Activated CD8-positive, alpha-beta memory T cell treated with anti-CD3 and anti-CD28 coated beads for 24 hours (primary cell): ENCODE measurements around the gene PDGFD.
"Not testable (repeated sequence)": the region's sequence is repeated elsewhere in the genome, so short reads cannot be mapped to it uniquely, and the experiment has no call there.

ENCODE experiments used
- DNase-seq: peaks from one replicate; pipeline ENCODE4 v3.0.0-alpha.2; 2020

PDGFD gene

GRCh38 chr11:104049116-104049515 is 114.8 kb downstream of the PDGFD start:
- DNase-seq, result no peak

DNA sequence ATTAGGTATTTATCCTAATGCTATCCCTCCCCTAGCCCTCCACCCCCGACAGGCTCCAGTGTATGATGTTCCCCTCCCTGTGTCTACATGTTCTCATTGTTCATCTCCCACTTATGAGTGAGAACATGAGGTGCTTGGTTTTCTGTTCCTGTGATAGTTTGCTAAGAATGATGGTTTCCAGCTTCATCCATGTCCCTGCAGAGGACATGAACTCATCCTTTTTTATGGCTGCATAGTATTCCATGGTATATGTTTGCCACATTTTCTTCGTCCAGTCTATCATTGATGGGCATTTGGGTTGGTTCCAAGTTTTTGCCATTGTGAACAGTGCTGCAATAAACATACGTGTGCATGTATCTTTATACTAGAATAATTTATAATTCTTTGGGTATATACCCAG is 117.1 kb downstream of the PDGFD start:
- not testable (repeated sequence) for DNase-seq

DNA sequence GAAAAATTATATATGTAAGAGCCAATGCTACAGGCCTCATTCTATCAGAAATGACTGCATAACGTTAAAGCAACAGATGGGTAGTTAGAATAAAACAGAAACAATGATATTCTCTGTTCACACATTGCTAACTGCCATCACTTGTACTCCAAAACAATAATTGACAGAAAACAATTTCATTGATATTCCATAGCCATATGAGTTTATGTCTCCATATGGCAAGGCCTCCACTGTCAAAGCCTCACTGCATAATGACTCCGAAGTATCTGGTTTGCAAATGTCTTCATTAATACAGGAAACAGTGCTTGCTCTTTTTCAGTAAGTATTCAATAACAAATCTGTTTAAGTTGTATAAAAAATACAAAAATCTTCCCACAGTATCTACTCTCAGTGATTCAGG is 117.6 kb downstream of the PDGFD start:
- no peak for DNase-seq

DNA sequence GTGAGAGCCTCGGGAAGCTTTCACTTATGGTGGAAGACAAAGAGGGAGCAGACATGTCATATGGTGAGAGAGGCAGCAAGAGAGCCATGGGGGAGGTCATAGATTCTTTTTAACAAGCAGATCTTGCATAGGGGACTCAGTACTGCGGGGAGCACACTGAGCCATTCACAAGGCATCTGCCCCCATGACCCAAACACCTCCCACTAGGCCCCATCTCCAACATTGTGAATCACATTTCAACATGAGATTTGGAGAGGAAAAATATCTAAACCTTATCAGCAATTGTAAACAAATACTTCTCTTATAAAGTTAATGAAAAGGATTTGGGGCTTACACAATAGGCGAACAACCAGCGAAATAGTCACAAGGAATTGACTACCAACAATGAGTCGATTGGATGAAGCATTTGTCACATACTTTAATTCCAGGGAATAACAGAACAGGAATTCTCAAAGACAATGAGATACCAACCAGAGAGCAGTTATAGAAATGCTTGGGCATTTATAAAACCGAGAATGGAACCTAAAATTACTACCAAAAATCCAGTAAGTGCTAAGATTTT is 120.2 kb downstream of the PDGFD start:
- DNase-seq, result no peak

- DNase-seq, result no peak
These were observed 120.8 kb downstream of the PDGFD start for GRCh38 chr11:104043142-104043541.

DNA sequence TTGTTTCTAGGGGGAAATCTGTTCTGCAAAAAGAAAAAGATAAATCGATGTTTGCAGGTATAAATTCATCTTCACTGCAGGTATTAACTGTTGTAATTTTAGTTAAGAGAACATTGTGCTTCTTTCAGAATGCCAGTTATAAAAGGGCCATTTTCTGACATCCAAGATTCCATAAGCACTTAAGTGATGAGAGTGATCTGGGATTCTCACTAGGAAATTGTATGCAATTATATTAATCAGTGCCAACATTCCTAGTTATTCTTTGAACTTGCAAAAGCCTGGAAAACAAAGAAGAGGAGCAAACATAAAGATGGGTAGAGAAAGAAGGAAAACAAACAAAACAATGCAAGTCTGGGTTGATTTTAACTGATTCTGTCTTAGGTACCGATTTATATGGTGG is 122.2 kb downstream of the PDGFD start:
- DNase-seq, result no peak

GRCh38 chr11:104036995-104037394 is 127.0 kb downstream of the PDGFD start:
- no peak for DNase-seq

DNA sequence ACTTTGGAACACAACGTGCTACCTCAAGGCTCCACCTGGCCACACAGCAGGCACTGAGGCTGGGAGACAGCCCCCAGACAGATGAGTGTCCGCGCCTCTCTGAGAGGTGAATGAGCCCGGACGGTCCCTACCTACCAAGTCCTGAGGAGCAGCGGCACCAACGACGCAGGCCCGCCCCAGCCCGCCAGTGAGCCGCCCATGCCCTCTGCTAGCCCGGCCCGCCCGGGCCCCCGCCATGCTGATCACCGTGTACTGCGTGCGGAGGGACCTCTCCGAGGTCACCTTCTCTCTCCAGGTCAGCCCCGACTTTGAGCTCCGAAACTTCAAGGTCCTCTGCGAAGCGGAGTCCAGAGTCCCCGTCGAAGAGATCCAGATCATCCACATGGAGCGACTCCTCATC is 127.4 kb downstream of the PDGFD start, which contains the start of gene DDI1:
Gene DDI1, plus strand, starts transcription at position 53 of the 400 bp plus-strand sequence. Its CDS starts 183 bp downstream, at position 236.
- no peak for DNase-seq

DNA sequence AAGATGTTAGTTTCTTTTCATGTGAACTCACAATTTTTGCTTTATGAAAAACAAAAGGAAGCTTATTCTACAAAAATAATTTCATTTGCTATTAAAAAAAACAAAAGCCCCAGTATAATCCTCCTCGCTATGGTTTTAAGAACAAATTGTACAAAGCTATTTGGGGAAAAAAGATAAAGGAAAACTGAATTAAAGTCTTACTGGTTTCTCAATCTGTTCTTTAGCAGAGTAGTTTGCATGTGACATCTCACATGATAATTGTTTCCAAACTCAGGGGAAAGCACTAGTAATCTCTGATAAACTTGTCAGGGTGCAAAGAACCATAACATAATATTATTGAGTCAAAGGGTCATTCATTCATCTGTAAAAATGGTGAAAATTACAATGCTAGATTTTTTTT is 130.4 kb downstream of the PDGFD start:
- DNase-seq, result no peak

DNA sequence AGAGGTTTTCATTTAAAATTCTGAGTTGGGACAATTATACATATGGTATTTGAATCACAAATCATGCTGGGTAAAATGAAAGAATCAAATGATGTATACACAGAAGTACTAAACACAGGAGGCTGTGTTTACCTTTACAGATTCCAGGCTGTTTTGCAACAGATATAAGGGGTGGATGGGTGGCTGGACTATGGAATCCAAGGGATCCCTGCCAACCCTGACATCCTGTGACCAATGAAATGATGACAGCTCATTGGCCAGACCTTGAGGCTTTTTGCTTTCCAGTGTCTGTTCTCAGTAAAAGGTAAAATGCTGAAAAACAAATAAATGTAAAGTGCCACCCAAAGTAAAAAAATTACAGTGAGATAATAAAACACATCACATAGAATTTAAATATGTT is 130.8 kb downstream of the PDGFD start:
- DNase-seq, result no peak

- no peak for DNase-seq
These were observed 135.3 kb downstream of the PDGFD start for GRCh38 chr11:104028476-104029263.

DNA sequence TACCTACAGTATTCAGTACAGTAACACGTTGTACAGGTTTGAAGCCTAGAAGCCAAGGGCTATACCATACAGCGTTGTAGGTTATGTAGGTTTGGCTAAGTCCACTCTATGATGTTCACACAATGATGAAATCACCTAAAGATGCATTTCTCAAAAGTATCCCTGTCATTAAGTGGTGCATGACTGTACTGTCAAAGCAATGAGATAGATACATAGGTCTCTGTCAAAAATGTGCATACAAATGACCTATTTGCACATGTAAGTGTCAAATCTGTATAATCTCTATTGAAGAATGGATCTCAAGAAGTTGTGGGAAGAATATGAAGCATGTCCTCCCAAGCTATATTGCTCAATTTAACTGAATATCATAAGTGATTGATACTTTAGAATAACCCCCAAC is 139.4 kb downstream of the PDGFD start:
- no peak for DNase-seq

GRCh38 chr11:104015649-104016415 is 148.1 kb downstream of the PDGFD start:
- DNase-seq, result no peak

- no peak for DNase-seq
These were observed 152.9 kb downstream of the PDGFD start for GRCh38 chr11:104011044-104011443.

GRCh38 chr11:104009744-104010143 is 154.2 kb downstream of the PDGFD start:
- DNase-seq, result no peak

GRCh38 chr11:104005234-104005855 is 158.6 kb downstream of the PDGFD start:
- no peak for DNase-seq

- DNase-seq, result no peak
These were observed 160.5 kb downstream of the PDGFD start for GRCh38 chr11:104003491-104003890.

DNA sequence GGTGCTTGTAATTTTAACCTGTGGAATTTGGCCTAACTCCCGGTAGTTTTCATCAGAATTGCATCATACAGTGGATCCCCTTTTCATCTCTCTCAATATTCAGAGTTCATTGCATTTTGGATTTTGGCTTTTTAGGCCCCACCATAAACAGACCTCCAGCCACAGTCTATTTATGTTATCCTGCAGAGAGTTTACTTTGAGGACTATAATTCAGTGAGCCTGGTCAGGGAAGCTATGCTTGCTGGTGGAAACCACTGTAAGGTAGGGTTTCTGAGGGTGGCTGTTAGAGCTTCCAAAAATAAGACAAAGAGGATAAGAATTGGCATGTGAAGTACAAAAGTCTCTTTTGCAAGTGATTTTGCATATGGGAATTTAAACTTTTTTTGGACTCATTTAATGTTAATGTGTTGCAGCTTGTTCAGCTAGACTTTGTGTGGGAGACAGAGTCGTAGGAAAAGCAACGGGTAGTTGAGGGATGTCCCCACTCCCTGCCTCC is 162.3 kb downstream of the PDGFD start:
- no peak for DNase-seq

DNA sequence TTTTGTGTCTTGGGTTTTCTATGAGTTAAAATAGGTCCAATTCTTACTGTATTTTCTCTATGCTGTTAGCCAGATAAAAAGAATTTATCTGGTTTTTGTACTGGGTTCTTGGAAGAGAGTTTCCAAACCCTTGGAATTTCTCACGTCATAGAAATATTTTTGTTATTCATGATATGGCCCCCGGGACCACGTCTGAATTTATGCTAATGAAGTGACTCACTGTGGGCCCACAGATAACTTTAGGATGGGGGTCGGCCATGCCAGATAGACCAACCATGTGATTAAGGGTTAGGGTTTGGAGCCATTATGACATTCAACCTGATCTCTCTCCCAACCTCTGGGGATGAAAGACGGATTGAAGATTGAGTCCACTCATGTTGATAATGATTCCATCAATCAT is 163.1 kb downstream of the PDGFD start:
- DNase-seq, result no peak

GRCh38 chr11:103998826-103999508 is 165.0 kb downstream of the PDGFD start:
- no peak for DNase-seq

GRCh38 chr11:103997082-103997481 is 166.9 kb downstream of the PDGFD start:
- no peak for DNase-seq

DNA sequence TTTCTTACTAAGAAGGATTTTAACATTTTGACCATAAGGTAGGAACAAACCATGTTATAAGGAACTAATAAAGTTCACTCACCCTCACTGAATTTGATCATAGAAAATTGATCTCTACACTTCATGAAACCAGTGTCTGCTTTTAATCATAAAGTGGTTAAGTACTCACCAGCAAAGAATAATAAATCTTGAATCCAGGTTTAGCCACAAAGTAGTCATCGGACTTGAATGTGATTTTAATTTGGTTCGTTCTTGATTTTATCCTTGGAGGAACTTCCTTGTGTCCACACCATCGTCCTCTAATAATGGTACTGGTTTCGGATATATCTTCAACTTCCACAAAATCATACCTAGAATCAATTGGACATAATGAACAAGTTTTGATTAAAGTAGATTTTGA is 168.1 kb downstream of the PDGFD start:
- DNase-seq, result no peak

GRCh38 chr11:103994518-103994917 is 169.4 kb downstream of the PDGFD start:
- DNase-seq, result no peak
